Endometrial microvascular endothelial cells (primary cell): ENCODE results near the gene PBX2. TPM values are rescaled to one million over a fixed set of nuclear protein-coding genes. Genes with fewer than 3 reads are reported as not detected.
"Not testable (repeated sequence)": the region's sequence is repeated elsewhere in the genome, so short reads cannot be mapped to it uniquely, and the experiment has no call there.

Experiments used
- in situ Hi-C: cut with HindIII; loops from 2 replicates; pipeline ENCODE4 v1.10.0; 2017; ENCODE audit warnings: low sequenced_read_pairs, low pct_unique_long_range_greater_than_20kb; ENCODE audit errors: inconsistent ontology term
- total RNA-seq: library from RNA; depleted of rRNA; stranded (reverse); fragments of >200 nt; gene quantifications from one replicate; pipeline ENCODE4 v1.2.3, GENCODE V29; 2015; ENCODE audit errors: inconsistent ontology term

Gene PBX2
- total RNA-seq, 1 donor from 2014 or later, result 32.9 TPM

GRCh38 chr6:32154514-32155161, 35.4 kb downstream of the PBX2 start:
- in situ Hi-C loops, result no loop called here

GRCh38 chr6:32153564-32154513, 36.2 kb downstream of the PBX2 start, which contains the start of gene PPT2:
TSS of gene PPT2 (plus strand) at chr6:32154141. CDS start at chr6:32154595, 454 bp downstream.
- in situ Hi-C loops, result no loop called here

DNA sequence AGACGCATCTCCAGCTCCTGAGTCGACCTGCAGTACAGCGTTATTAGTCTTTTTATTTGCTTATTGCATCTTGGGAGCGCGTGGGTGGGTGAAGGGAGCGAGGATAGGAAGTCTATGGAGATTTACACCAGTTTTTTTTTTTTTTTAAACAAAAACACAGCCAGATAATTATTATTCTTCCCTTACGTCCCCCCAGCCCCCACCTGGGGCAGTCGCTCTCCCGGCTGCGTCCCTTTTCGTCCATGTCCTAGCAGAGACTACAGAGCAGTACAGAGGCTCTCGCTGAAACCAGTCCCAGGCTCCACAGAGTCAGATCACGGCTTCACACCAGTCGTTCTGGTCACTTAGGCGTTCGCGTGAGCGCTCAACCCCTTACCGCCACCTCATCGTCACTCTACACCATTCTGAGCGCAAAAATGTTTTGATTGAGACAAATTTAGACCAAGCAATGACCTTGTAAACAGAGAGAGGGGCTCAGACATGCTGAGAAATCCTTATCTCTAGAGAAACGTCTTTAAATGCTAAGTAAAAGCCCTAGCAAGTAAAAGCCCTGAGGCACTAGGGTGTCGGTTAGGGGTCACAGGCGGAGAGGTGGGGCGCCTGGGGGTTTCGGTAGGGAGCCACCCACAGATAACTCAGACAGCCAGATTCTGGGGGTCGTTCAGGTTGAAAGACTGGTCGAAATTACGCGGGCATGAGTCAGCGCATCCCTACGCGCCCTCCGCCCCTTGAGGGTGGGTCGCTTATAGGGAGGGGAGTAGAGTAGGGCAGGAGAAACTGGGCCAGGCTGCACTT, 37.0 kb downstream of the PBX2 start:
- in situ Hi-C loops, result no loop called here

DNA sequence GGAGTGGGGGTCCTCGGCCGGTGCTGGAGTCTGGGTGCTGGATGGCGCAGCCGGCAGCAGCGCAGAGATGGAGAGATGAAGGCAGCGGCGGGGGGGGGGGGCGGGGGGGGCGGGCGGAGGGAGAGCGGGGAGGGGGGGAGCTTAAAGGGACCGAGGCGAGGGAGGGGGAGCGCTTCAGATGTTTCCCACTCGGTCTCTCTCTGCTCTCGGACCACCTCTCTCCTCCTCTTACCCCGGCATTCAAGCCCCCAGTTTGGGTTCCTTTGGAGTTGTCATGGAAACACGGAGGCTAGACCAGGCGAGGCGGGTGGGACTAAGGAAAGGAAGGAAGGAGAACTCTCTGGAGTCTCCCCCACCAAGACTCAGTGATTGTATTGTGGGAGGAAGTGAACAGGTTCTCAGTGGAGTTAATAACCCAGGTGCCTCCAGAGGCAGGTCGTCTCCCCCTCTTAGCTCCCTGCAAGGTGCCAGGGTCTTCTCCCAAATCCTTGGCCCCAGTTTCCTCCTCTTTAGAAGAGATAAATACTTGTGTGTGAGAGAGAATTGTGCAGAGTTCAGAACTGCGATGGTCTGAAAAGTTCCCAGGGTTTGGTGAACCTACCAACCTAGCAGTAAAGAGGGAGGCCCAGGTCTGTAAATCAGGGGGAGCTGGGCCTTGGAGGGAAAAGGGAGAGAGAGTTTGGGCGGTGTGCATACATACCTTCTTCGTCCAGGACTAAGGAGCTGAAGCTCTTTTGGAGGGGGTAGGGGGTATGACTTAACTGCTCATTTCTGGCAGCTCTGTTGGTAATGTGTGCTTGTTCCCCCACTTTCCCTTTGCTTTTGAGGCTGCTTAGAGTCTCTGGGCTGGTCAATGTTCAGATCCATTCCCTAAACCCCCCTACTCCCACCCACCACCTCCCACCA, 37.9 kb downstream of the PBX2 start, which contains the start of gene PRRT1:
Gene PRRT1 (minus strand): TSS at position 77 of the 906 bp plus-strand sequence. CDS start 112 bp downstream, outside the sequence.
- in situ Hi-C loops, result no loop called here

GRCh38 chr6:32151181-32151862, 38.7 kb downstream of the PBX2 start:
- in situ Hi-C loops, result no loop called here

GRCh38 chr6:32149932-32150870, 39.8 kb downstream of the PBX2 start:
- in situ Hi-C loops, result no loop called here

DNA sequence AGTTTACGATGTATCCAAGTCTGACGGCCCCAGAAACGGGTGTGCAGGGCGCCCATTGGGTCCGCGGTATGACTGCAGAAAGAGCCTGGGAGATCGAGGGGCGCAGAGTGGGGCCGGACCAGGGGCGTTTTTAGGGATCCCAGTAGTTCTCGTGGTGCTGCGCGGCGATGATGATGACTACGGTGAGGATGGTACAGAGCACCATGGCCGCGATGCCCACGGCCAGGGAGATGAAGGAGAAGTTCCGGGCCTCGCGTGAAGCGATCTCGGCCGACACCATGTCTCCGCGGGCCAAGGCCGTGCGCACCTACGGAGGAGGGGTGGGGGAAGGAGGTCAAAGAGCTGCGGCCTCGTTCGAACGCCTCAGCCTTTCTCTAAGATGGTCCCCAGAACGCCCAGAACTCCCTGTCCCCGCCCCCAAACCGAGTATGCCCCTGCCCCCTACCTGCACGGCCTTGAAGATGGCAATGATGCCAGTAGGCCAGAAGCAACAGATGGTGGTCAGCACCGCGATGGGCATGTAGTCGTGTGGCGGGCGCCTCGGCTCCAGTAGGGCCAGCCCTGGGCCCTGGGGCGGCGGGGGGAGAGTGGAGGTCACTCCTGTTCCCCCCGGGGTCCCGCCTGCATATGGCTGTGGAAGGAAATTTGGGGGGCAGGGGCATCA, 40.8 kb downstream of the PBX2 start:
- in situ Hi-C loops, result no loop called here

- in situ Hi-C loops, result no loop called here
Observed at GRCh38 chr6:32148289-32149091, 41.5 kb downstream of the PBX2 start.

GRCh38 chr6:32147401-32148132, 42.4 kb downstream of the PBX2 start:
- in situ Hi-C loops, result no loop called here

- in situ Hi-C loops, result no loop called here
Observed at GRCh38 chr6:32146687-32147086, 43.3 kb downstream of the PBX2 start.

DNA sequence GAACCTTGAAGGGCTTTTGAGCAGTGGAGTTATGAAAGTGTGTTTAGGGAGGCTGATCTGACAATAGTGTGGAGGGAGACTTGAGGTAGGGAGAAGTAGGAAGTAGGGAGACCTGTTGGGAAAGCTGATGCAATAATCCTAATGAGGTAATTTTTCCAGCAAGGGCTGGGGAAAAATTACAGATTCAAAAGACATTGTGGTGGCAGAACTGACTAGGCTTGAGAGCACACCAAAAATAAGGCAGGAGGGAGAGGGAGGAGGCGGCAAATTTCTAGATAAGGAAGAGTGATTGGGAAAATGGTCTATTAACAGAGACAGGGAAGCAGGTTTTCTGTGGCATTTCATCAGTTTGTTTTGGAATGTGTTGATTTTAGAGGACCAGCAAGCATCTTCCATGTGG, 43.7 kb downstream of the PBX2 start:
- in situ Hi-C loops, result no loop called here

DNA sequence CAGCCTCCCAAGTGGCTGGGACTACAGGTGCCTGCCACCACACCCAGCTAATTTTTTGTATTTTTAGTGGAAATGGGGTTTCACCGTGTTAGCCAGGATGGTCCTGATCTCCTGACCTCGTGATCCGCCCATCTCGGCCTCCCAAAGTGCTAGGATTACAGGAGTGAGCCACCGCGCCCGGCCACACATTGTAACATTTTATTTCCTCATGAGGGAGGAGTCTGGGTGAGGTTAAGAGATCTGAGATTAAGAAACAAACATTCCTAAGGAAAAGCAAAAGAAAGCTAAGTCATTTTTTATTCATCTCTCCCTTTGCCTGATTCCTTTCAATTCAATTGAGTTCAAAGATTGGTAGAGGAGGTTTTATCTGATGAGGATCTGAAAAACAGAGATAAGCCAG, 45.8 kb downstream of the PBX2 start:
- in situ Hi-C loops, result not testable (repeated sequence)

DNA sequence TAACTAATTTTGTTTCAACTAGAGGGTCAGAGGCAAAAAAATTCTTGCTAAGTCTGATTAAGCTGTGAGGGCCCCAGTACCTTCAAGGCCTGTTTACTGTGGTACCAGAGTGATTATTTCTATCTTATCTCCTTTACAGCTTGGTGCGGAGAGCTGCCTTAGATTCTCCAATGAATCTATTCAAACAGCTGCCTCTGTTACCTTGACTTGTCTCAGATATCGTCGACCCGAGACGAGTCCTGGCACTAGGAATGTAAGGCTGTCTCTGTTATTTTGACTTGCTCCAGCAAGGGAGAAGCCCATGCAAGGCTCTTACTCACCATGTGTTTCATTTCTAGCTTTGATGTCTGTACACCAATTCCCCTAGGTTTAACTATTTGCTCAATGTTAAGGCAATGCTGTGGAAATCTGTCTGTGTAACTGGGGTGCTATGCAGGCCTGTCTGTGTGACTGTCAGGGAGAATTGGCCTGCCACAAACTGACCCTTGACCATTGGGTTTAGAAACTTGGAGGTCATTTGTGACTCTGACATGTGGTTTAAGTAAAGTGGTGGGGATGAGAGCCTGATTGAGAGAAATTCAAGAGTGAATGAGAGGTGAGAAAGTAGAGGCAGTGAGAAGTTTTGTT, 49.5 kb downstream of the PBX2 start:
- in situ Hi-C loops, result no loop called here

DNA sequence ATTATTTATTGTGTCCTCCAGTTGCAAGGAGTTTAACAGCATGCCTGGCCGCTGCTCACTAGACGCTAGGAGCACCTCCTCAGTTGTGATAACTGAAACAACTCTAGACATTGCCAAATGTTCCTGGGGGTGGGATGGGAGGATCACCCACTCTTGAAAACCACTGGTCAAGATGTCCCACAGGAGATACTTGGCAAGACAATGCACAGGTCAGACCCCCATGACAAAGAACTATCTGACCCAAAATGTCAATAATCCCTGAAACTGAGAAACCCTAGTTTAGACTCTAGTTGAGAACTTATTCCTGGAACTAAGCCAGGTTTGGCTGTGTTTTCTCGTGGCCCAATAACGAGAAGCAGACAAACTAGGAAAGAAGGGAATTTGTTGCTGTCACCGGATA, 50.4 kb downstream of the PBX2 start:
- in situ Hi-C loops, result no loop called here
